GM12873 (cell line): ENCODE results near the gene RNGTT.

Experiments used
- CTCF ChIP-seq: IDR thresholded peaks from 2 replicates; pipeline ENCODE4 v1.5.1; 2012; ENCODE audit warnings: low read depth, mild to moderate bottlenecking, moderate library complexity, low read length, control low read depth; ENCODE audit not compliant: insufficient read depth; ENCODE audit errors: missing control alignments

Gene RNGTT

GRCh38 chr6:88722686-88723085 lies 240.7 kb downstream of the RNGTT start:
- TF ChIP-seq CTCF = no peak

GRCh38 chr6:88712243-88712936 lies 251.0 kb downstream of the RNGTT start:
- TF ChIP-seq CTCF = no peak

- TF ChIP-seq CTCF = no peak
Measured at GRCh38 chr6:88709819-88710246, 253.6 kb downstream of the RNGTT start.

GRCh38 chr6:88708197-88708744 lies 255.1 kb downstream of the RNGTT start:
- TF ChIP-seq CTCF = no peak

GRCh38 chr6:88705601-88706000 lies 257.8 kb downstream of the RNGTT start:
- no peak for TF ChIP-seq CTCF

GRCh38 chr6:88704980-88705379 lies 258.4 kb downstream of the RNGTT start:
- no peak for TF ChIP-seq CTCF

- no peak for TF ChIP-seq CTCF
Measured at GRCh38 chr6:88702956-88703556, 260.4 kb downstream of the RNGTT start.
